GM12878 (cell line): Measurements from ENCODE around the gene TRPC4.

Source experiments
- BCL11A ChIP-seq: IDR thresholded peaks from 2 replicates; pipeline ENCODE4 v1.6.1; 2011; ENCODE audit warnings: low read depth, low read length
- CREM ChIP-seq: IDR thresholded peaks from 2 replicates; pipeline ENCODE4 v1.6.1; 2014; ENCODE audit warnings: antibody characterized with exemption, low read depth
- EGR1 ChIP-seq, 2 experiments: IDR thresholded peaks; 1 replicate in 1 of 2; 2 replicates in 1 of 2; pipeline ENCODE4 v1.6.1; 2011 to 2012; ENCODE audit warnings: low read depth in 2 of 2, low read length in 2 of 2, borderline replicate concordance in 1 of 2, mild to moderate bottlenecking in 1 of 2, moderate library complexity in 1 of 2
- GABPA ChIP-seq: IDR thresholded peaks from 2 replicates; pipeline ENCODE4 v1.6.1; 2014; ENCODE audit warnings: antibody characterized with exemption, low read depth, mild to moderate bottlenecking, inconsistent platforms
- SIN3A ChIP-seq: IDR thresholded peaks from 2 replicates; pipeline ENCODE4 v1.6.1; 2012; ENCODE audit warnings: low read depth, low read length, improper control_type of control experiment
- TF ChIP-seq, protein P1 (sequence below), 3 experiments: IDR thresholded peaks in 2 of 3; conservative IDR thresholded peaks in 1 of 3; 2 replicates each; pipeline ENCODE4 v1.5.1; 2011; ENCODE audit warnings: low read depth in 3 of 3, low read length in 3 of 3, mild to moderate bottlenecking in 3 of 3, control low read depth in 2 of 3, moderate library complexity in 2 of 3, inconsistent platforms in 1 of 3, mixed read lengths in 1 of 3; ENCODE audit not compliant: control insufficient read depth in 2 of 3, insufficient read depth in 1 of 3; ENCODE audit errors: extremely low read depth in 1 of 3

DNA sequence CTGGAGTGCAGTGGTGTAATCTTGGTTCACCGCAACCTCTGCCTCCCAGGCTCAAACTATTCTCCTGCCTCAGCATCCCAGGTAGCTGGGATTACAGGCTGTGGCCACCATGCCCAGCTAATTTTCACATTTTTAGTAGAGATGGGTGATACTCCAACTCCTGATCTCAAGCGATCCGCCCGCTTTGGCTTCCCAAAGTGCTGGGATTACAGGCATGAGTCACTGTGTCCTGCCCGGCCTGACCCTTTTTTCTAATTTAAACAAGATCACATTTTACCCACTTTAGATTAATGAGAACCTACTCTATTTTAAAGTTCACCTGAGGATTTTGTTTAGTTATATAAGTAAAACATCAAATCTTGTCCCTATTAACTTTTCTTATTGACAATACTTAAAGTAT is 179.2 kb downstream of the TRPC4 start:
- TF ChIP-seq CREM (no peak), BCL11A (no peak), GABPA (no peak), EGR1 (IDR thresholded peaks at IDR 0.05; ENCODE audit: borderline replicate concordance in 1 of 2, low read depth in 2 of 2, low read length in 2 of 2) (no peak), SIN3A (no peak)
- TF ChIP-seq, protein P1, sequence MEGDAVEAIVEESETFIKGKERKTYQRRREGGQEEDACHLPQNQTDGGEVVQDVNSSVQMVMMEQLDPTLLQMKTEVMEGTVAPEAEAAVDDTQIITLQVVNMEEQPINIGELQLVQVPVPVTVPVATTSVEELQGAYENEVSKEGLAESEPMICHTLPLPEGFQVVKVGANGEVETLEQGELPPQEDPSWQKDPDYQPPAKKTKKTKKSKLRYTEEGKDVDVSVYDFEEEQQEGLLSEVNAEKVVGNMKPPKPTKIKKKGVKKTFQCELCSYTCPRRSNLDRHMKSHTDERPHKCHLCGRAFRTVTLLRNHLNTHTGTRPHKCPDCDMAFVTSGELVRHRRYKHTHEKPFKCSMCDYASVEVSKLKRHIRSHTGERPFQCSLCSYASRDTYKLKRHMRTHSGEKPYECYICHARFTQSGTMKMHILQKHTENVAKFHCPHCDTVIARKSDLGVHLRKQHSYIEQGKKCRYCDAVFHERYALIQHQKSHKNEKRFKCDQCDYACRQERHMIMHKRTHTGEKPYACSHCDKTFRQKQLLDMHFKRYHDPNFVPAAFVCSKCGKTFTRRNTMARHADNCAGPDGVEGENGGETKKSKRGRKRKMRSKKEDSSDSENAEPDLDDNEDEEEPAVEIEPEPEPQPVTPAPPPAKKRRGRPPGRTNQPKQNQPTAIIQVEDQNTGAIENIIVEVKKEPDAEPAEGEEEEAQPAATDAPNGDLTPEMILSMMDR (IDR thresholded peaks at IDR 0.05 in 2 of 3, conservative IDR thresholded peaks at IDR 0.05 in 1 of 3; ENCODE audit: control insufficient read depth in 2 of 3, extremely low read depth in 1 of 3, insufficient read depth in 1 of 3, low read depth in 3 of 3, low read length in 3 of 3): no peak
